GM21367 (cell line): ENCODE measurements around the gene MYO1G.
A peak's percentile ranks its signal among the peaks of the same experiment; 100 is the strongest.
"Not testable (repeated sequence)": the region's sequence is repeated elsewhere in the genome, so short reads cannot be mapped to it uniquely, and the experiment has no call there.

ENCODE experiments used
- ATAC-seq: cut with Tn5 transposase; IDR thresholded peaks from one replicate; pipeline ENCODE4 v1.9.1; 2021; ENCODE audit not compliant: unreplicated experiment

The MYO1G gene

GRCh38 chr7:44999245-45000092 is 20.7 kb upstream of the MYO1G start:
- peak; percentile 60 for ATAC-seq

- ATAC-seq = no peak
Measured at GRCh38 chr7:44998153-44998871, 19.5 kb upstream of the MYO1G start.

- ATAC-seq = no peak
Measured at GRCh38 chr7:44995555-44996493, 17.0 kb upstream of the MYO1G start.

GRCh38 chr7:44994877-44995554 is 16.2 kb upstream of the MYO1G start:
- ATAC-seq = no peak

GRCh38 chr7:44992004-44992795 is 13.4 kb upstream of the MYO1G start:
- ATAC-seq = not testable (repeated sequence)

- no peak for ATAC-seq
Measured at GRCh38 chr7:44990109-44991023, 11.6 kb upstream of the MYO1G start.

GRCh38 chr7:44989132-44989531 is 10.3 kb upstream of the MYO1G start:
- no peak for ATAC-seq

- no peak for ATAC-seq
Measured at GRCh38 chr7:44988701-44989100, 9.9 kb upstream of the MYO1G start.

- no peak for ATAC-seq
Measured at GRCh38 chr7:44987996-44988395, 9.2 kb upstream of the MYO1G start.

- ATAC-seq = no peak
Measured at GRCh38 chr7:44987457-44987856, 8.6 kb upstream of the MYO1G start.

- ATAC-seq = peak; percentile 90
Measured at GRCh38 chr7:44986218-44987053, 7.6 kb upstream of the MYO1G start.

- ATAC-seq = no peak
Measured at GRCh38 chr7:44985900-44986217, 7.0 kb upstream of the MYO1G start.

GRCh38 chr7:44985033-44985695 is 6.3 kb upstream of the MYO1G start:
- no peak for ATAC-seq

- no peak for ATAC-seq
Measured at GRCh38 chr7:44984478-44984758, 5.6 kb upstream of the MYO1G start.

- no peak for ATAC-seq
Measured at GRCh38 chr7:44983742-44984477, 5.1 kb upstream of the MYO1G start.

GRCh38 chr7:44982970-44983369 is 4.2 kb upstream of the MYO1G start:
- no peak for ATAC-seq

GRCh38 chr7:44982535-44982923 is 3.7 kb upstream of the MYO1G start:
- no peak for ATAC-seq
